ENCODE data around the gene ANKRD23. TPM values are rescaled to one million over a fixed set of nuclear protein-coding genes. Genes with fewer than 3 reads are reported as not detected.

The ANKRD23 gene
- total and polyA plus RNA-seq, 7 donors = 0.69 to 5.5 (median 3.8) TPM; not detected in 1

- no peaks in the 10 kb centered on the region for H3K36me3 ChIP-seq
- intact Hi-C loops (cut with DNase I) = no loop called here
- no peaks in the 10 kb centered on the region for H3K27me3 ChIP-seq
- DNase-seq = no peak
- H3K9me3 ChIP-seq = no peaks in the 10 kb centered on the region
- 81% methylated on average over 14 of the region's 14 CpGs for WGBS, 2 donors
- H3K4me1 ChIP-seq = peaks cover 0 to 45% (median 38%) of the 10 kb centered on the region in 4 donors
- H3K27ac ChIP-seq = peak overlapping the region; percentile 6 to 100 (median 54)
- no peak overlapping the region for H3K4me3 ChIP-seq
- TF ChIP-seq POLR2AphosphoS5 (IDR thresholded peaks at IDR 0.05) (no peak), POLR2A (IDR thresholded peaks at IDR 0.05) (no peak), EP300 (IDR thresholded peaks at IDR 0.05) (no peak), CTCF (IDR thresholded peaks at IDR 0.05) (no peak)
Observed at GRCh38 chr2:96872591-96873349, 28.9 kb upstream of the ANKRD23 start.

- 4 to 7% methylated on average over 13 of the region's 13 CpGs for WGBS, 2 donors
- no peaks in the 10 kb centered on the region for H3K27me3 ChIP-seq
Observed at GRCh38 chr2:96870626-96871255, 26.9 kb upstream of the ANKRD23 start.

GRCh38 chr2:96869822-96870625 lies 26.2 kb upstream of the ANKRD23 start, which contains the start of gene SEMA4C:
TSS of gene SEMA4C (minus strand) at chr2:96870080. CDS start at chr2:96867886, 2,194 bp downstream.
- Histone ChIP-seq H3K9me3 (no peaks in the 10 kb centered on the region), H3K27ac (peak within 1 kb of the TSS; percentile 99 to 100 (median 100)), H3K4me3 (peak within 1 kb of the TSS; percentile 65 to 98 (median 96)), H3K4me1 (peaks cover 0 to 72% (median 65%) of the 10 kb centered on the region in 4 donors), H3K36me3 (peaks cover 7 to 25% (median 18%) of the 10 kb centered on the region in 4 donors), H3K27me3 (no peaks in the 10 kb centered on the region)
- intact Hi-C loops (cut with DNase I) = loop anchor here (1.0 to 10.0 kb wide), 4 partner anchors 37 to 335 kb away; partner anchors contain the start of gene ARID5A
- WGBS, 2 donors = 1% methylated on average over 93 of the region's 93 CpGs
- peak; percentile 82 to 92 (median 90) for TF ChIP-seq POLR2AphosphoS5 (IDR thresholded peaks at IDR 0.05)
- peak in 1 of 4 donors; percentile 8 for TF ChIP-seq EP300 (IDR thresholded peaks at IDR 0.05)
- peak; percentile 47 to 49 for TF ChIP-seq POLR2A (IDR thresholded peaks at IDR 0.05)
- TF ChIP-seq CTCF (IDR thresholded peaks at IDR 0.05) = no peak
- DNase-seq = peak; percentile 88

More at GRCh38 chr2:96870626-96871255, 26.9 kb upstream of the ANKRD23 start:
- intact Hi-C loops (cut with DNase I) = loop anchor here (1.0 kb wide), 3 partner anchors 17 to 83 kb away; no protein-coding TSS in a partner anchor
- Histone ChIP-seq H3K4me3 (peak overlapping the region; percentile 65 to 98 (median 96)), H3K9me3 (no peaks in the 10 kb centered on the region), H3K36me3 (peaks cover 0 to 18% (median 11%) of the 10 kb centered on the region in 4 donors), H3K27ac (peak overlapping the region; percentile 99 to 100 (median 100)), H3K4me1 (peaks cover 0 to 65% (median 58%) of the 10 kb centered on the region in 4 donors)
- TF ChIP-seq CTCF (IDR thresholded peaks at IDR 0.05) (no peak), POLR2AphosphoS5 (IDR thresholded peaks at IDR 0.05) (peak; percentile 24 to 58 (median 38)), POLR2A (IDR thresholded peaks at IDR 0.05) (peak in 1 of 2 donors; percentile 19), EP300 (IDR thresholded peaks at IDR 0.05) (no peak)
- DNase-seq = peak; percentile 85

- Histone ChIP-seq H3K27me3 (no peaks in the 10 kb centered on the region), H3K9me3 (no peaks in the 10 kb centered on the region), H3K4me1 (peaks cover 0 to 73% (median 69%) of the 10 kb centered on the region in 4 donors), H3K36me3 (peaks cover 13 to 32% (median 25%) of the 10 kb centered on the region in 4 donors), H3K27ac (peak overlapping the region; percentile 99 to 100 (median 100)), H3K4me3 (peak overlapping the region; percentile 65 to 98 (median 96))
- intact Hi-C loops (cut with DNase I) = loop anchor here (1.0 to 10.0 kb wide), 2 partner anchors 58 to 335 kb away; partner anchors contain the start of gene ARID5A
- 0 to 1% methylated on average over 64 of the region's 64 CpGs for WGBS, 2 donors
- TF ChIP-seq EP300 (IDR thresholded peaks at IDR 0.05) (no peak), CTCF (IDR thresholded peaks at IDR 0.05) (peak in 1 of 4 experiments; percentile 32), POLR2A (IDR thresholded peaks at IDR 0.05) (no peak), POLR2AphosphoS5 (IDR thresholded peaks at IDR 0.05) (peak in 3 of 4 donors; percentile 56 to 81 (median 78))
- peak; percentile 96 for DNase-seq
Observed at GRCh38 chr2:96869281-96869821, 25.5 kb upstream of the ANKRD23 start.

All from sigmoid colon (tissue), 7 donors.